CD4-positive, alpha-beta T cell treated with Interleukin-4 for 4 hours (primary cell): ENCODE results near the gene PCARE.
"Not testable (repeated sequence)": the region's sequence is repeated elsewhere in the genome, so short reads cannot be mapped to it uniquely, and the experiment has no call there.

Source experiments
- DNase-seq: peaks from one replicate; pipeline ENCODE4 v3.0.0-alpha.2; 2020

PCARE gene

DNA sequence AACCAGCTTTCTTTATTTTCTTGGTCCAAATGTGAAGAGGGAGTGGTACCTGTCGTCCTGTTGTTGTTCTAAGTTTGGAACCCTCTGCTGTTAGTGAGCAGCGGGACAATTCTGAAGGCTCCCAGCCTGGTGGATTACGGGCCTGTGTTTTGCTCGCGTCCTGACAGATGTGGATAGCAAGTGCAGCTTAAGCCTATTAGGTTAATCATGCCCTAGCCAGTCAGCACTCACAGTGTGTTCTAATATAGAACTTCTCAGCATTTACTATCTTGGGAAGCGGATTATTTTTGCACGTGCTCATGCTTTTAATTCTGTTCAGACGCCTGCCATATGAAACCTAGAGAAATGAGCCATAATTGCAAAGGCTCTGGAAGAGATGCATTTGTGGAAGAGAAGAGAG lies at the start of gene PCARE:
Gene PCARE, minus strand, starts transcription at position 113 of the 400 bp plus-strand sequence. CDS start 262 bp downstream, outside the sequence.
- no peak for DNase-seq

DNA sequence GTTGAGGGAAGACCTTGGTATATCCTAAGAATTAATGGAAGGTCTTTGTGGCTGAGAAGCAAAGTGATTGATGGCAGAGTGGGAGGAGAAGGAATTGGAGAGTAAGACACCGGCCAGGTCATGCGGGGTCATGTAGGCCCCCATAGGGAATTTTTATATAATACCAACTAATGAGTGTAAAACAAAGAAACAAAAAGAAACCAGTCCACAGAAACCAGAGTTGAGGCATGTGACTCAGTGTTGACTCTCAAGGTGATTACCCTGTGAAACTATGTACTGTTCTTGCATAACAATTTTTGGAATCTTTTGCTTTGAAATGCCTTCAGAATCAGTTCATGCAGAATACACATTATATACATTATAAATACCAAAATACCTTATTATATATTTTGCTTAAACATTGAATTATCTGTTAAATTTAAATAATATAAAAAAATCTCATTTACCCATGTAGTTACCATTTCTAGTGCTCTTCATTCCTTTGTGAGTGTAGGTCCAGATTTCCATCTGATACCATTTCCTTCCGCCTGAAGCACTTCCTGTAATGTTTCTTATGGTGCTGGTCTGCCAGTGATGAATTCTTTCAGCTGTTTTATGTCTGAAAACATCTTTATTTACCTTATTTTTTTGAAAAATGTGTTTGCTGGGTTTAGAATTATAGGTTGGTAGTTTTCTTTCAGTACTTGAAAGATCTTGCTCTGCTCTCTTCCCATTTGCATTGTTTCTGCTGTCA lies 49.5 kb upstream of the PCARE start:
- no peak for DNase-seq

DNA sequence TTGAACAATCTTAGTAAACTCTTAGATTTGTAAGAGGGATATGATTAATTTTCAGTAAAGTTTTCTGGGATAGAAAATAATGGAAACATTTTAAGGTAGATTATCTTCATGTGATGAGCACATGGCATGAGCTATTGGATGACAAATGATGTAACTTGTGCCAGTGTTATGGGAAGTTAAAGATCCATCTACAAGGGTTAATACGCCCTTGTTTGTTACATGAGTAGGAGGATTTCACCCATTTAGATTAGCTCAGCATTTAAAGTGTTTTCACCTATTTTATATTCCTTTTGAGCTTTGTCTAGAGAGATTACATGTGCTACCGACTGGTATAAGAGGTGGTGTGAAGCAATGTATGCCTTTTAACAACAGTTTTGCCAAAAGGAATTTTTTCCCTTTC lies 46.5 kb upstream of the PCARE start:
- DNase-seq, result no peak

DNA sequence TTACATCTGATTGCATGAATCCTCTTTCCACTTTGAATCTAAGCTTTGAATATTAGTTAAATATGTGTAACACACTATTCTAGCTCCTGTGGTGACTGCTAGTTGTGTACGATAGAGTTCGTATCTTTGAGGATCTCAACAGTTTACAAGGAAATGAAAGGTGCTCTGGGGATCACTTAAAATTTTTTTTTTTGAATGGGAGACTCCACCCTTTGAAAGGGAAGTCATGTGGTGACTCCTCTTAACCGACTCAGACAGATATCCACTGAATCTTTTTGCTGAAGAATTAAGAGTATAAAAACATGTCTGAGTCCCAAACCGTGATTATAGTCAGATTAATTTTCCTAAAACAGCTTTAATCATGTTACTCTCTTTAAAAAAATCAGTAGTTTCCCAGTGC lies 44.9 kb upstream of the PCARE start:
- peak; percentile 37 for DNase-seq

DNA sequence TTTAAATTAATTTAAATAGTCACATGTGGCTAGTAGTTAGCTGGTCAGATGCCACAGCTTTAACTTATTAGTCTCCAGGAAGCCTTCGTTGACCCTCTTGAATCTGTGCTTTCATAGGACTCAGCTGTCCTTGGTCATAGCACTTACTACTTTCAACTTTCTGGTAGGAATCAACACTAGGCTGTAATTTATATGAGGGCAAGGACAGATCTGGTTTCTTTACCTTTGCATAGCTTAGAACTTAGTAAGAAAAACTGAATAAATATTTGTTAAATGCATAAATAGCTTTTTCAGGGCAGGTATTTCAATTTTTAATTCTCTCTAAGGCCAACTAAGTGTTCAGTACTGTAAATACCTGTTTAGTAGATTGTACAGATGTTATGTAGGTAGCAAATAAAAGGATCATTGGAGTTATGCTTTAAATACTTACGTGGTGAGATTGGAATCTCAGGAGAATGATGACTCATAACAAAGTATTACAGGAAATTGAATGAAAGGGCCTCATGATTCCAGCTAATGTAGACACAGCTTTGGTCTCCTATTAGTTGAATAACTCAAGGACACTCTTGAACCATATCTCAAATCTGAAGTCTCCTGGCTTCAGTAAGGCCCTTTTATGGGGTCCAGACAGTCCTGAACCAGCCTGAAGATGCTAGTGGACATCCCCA lies 43.4 kb upstream of the PCARE start:
- DNase-seq, result no peak

DNA sequence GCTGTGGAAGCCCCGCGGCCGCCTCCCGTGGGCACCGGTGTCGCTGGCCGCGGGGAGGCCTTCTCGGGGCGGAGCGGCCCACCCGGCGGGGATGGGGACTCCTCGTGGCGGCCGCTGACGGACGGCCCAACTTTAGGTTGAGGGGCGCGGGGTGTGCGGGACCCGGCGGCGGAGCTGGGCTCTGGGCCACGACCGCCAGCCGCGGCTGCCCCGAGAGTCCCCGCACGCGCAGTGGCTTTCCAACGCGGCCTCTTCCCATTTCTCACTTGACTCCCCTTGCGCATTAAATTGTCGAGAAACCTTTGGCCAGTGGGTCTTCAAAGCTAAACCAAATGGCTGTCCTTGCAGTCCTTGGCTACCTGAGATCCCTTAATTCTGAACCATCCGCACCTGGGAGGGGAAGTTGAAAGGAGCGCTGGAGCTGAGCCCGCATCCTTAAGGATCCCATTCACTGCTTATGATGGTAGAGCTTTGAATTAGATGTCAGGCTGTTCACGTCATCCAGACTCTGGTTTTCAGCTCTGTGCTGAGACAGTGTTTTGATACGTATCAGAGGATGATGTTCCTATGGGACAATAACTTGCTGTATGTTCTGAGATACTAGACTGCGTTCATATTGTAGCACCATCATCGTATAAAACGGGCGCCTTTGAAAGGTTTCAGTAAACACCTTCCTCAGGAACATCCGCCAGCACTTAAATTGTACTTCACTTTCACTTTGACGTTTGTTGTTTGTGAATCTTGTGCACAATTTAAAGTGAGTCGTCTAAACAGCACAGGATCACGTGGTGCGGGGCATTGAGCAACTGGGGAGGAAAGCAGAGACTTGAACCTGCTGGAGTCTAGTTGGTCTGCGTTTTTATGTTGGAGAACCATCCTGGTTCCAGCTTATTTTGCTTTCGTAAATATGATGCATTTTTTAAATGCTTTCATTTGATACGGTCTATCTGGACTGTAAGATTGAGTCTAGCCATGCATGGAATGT lies 41.8 kb upstream of the PCARE start:
- peak; percentile 84 for DNase-seq

DNA sequence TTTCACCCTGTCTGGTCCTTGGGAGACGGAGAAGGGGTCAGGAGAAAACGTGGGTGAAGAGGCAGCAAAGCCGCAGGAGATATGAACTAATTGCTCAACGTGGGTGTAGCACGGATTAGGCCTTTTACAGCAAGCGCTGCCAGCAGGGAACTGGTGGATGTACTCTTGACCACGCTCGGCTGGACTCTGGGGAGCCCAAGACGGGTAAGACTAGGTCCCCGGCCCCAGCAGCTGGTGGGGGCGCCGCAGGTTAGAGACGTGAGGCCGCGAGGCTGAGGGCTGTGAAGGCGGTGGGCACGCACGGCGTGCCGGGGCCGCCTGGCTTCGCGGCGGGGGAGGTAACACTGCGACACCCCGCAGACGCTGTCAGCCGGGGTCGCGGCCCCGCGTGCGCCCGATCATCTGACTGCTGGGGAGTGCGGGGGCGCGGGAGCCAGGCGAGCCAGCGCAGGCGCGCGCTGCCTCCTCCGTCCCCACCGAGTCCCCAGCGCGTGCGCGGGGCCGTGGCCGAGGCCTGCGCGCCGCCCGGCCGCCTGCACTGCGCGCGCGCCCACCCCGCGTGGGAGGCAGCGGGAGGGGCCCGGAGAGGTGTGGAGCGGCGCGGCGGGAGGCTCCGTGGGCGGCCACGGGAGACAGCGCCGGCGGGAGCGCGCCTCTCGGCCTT lies 40.8 kb upstream of the PCARE start, which contains the start of gene CLIP4:
Gene CLIP4, plus strand, starts transcription at position 470 of the 664 bp plus-strand sequence. CDS start 5,974 bp downstream, outside the sequence.
- DNase-seq, result peak; percentile 55

DNA sequence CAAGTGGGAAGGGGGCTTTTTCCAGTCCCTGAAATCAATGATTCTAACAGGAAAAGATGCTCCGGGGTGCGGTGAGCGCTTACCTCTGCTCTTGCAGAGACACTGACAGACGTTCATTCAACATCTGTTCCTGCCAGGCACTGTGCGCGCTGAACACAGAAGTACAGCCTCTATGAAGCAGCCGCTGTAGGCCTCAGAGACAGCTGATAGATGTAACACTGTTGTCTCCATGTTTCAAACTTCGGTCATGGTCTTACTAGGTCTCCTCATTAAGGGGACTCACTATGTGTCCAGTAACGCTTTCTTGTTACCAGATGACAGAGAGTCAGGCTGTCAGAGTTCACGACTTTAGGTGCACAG lies 40.2 kb upstream of the PCARE start:
- no peak for DNase-seq

DNA sequence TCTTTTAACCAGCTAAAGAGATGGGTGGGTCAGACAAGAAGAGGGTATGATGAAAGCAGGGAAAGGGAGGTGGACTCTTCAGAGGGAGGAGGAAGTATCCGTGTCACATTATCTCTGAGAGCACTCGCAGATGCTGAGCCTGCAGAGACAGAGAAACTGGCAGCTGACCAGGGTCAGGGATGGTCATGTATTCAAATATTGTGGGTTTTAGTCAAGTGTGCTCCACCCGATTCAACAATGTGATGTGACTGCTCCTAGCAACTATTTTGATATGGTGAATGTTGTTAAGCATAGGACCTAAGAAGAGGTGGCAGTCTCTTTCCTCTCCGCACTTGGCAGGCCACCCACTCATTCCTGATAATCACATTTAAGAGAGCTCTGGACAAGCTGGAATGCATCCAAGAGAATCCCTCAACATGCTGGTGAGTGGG lies 39.6 kb upstream of the PCARE start:
- peak; percentile 15 for DNase-seq

DNA sequence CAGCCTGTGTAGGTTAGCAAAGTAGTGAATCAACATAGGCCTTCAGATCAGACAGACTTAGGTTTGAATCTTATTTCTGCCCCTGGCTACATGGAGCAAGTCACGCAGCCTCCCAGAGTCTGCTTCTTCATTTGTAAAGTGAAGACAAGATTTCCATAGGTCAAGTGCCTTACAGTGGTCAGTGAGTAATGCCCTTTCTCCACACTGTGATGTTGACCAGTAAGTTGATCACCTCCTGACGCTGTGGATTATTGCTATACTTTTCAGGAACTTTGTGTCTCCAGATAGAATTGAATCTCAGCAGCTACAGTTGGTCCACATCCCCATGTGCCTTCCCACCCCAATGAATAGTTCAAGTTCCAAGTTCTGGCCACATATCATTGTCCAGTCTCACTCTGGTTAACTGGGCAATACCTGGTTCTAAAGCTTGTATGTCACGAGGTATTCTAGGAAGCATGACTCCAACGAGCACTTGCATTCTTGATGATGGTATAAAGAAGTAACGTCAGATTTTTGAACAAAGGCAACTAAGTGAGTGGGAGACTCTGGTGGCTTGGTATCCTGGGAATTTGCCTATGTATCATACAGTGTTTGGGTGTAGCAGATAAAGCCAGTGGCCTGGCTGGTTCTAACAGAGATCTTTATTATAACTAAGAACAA lies 38.8 kb upstream of the PCARE start:
- no peak for DNase-seq

DNA sequence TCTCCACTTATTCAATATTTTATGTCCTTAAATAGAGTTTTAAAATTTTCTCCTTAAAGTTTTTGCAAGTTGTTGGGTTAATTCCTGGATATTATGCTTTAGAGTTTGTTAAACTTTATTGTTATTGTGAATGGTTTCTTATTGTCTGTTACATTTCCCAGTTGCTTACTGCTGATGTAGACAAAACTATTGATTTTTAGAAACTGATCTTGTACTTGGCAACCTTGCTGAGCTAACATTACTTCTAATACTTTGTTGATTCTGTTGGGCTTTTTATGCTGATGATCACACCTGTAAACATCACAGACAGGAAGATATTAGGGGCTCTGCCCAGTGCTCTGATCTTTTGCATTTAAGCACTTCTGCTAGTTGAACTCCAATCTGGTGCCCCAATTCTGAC lies 38.1 kb upstream of the PCARE start:
- DNase-seq, result no peak

DNA sequence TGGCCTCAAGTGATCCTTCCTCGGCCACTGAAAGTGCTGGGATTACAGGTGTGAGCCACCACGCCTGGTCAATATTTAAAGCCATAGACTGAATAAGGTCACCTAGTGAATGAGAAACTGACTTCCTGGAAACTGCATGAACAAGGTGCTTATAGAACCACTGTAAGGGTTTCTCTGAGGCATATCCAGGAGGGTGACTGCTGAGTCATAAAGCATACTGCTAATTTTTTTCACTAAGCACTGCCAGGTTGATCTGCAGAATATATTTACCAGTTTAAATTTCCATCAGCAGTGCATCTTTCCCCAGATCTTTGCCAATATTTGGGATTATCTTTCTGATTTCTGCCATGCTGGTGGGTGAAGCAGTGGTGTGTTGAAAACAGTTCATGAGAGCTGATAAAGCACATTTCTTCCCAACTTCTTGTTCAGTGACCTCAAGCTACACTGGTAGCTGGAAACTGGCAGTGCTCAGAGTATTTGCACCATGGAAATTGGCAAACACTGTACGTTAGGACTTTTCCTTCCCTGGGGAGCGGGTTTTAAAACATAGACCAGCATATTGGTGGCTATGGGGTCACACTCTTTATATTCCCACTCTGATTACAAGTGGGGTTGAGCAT lies 36.7 kb upstream of the PCARE start:
- no peak for DNase-seq

DNA sequence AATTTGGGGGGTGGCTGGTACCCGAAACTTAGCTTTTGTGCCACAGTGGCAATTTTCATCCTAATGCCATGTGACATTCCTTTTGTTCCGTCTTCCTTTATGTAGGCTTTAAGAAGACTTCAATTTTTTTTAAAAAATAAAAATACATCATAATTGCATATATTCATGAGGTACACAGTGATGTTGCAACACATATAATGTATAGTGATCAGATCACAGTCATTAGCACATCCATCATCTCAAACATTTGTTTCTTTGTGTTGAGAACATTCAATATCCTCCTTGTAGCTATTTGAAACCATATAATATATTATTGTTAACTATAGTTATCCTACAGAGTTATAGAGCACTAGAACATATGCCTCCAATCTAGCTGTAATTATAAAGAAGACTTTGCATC lies 34.9 kb upstream of the PCARE start:
- DNase-seq, result no peak

DNA sequence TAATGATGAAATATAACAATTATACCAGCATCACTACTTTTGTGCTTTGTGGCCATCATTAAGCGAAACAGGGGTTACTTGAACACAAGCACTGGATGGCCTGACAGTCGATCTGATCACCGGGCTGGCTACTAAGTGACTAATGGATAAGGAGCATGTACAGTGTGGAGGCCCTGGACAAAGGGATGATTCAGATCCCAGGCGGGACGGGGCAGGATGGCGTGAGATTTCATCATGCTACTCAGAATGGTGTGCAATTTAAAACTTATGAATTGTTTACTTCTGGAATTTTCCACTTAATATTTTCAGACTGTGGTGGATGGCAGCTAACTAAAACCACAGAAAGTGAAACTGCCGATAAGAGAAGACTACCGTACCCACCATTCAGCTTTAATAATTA lies 33.9 kb upstream of the PCARE start:
- DNase-seq, result no peak

DNA sequence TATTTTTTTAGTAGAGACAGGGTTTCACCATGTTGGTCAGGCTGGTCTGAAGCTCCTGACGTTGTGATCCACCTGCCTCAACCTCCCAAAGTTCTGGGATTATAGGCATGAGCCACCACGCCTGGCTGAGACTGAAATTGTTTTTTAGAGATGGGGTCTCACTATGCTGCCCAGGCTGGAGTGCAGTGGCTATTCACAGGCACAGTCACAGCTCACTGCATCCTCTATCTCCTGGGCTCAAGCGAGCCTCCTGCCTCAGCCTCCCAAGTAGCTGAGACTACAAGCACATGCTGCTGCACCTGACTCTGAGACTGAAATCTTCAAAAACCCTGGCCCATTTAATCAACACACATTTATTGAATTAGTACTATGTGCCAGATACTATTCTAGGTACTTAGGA lies 33.2 kb upstream of the PCARE start:
- DNase-seq, result not testable (repeated sequence)

DNA sequence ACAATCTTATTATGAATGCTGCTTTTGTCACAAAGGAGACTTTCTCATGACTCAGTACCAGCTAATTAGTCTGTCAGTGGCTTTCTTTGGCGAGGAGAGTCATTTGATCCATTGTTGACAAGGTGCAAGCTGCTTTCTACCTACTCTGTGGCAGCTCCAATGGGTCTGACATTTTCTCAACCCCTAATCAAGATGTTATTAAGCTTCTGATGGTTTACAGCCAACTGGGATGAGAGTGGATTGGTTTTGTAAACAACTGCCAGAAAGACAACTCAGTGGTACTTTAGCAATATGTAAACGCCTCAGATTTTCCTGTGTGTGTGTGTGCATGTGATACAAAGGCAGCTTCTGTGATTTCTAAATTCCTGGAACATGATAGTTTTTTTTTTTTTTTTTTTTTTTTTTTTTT lies 32.7 kb upstream of the PCARE start:
- no peak for DNase-seq

DNA sequence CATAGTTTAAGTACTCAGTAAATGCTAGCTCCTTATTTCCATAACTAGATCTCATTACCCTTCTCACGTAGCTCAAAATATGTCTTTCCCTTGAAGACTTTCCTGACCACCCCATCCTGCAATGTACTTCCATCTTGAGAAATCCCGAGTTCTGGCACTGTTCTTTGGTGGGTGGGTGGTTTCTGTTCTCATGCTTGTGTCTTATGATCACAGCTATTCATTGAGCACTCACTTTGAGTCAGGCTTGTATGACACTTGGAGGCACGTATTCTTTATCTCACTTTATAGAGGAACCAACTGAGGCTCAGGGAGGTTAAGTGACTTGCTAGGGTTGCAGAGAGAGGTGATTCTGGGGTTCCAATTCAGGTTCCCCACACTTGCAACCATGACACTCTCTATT lies 31.9 kb upstream of the PCARE start:
- no peak for DNase-seq

DNA sequence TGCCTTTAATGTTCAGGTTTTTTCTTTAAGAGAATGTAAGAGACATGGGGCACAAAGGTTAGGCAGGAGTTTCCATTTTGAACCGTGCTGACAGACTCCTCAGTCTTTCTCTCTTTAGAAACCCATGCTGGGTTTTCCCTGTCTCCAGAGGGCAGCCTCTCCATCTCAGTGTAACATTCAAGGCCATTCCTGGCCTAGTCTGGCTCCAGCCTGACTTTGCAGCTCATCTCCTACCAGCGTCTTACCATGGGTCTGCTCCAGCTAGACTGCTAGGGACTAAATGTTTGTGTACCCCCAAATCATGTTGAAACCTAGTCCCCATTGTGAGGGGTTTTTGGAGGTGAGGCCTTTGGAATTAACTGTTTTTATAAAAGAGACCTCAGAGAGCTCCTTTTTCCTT lies 31.1 kb upstream of the PCARE start:
- DNase-seq, result no peak

DNA sequence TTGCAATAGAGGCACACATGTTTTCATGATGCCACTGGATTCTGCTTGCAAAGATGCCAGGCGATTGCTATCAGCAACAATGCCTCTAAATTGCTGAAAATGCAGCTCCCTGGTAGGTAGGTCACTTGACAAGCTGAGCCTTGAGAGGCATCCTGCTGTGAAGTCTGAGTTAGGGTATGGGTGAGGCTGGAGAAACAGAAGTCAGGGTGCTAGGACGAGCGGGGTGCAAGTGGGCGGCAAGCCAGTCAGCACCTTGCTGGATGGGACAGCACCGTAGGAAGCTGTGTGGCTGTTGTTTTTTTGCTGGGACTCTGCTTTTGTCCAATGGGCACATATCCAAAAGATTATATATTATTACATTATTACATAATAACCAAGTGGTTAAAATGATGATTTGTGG lies 30.4 kb upstream of the PCARE start:
- no peak for DNase-seq

DNA sequence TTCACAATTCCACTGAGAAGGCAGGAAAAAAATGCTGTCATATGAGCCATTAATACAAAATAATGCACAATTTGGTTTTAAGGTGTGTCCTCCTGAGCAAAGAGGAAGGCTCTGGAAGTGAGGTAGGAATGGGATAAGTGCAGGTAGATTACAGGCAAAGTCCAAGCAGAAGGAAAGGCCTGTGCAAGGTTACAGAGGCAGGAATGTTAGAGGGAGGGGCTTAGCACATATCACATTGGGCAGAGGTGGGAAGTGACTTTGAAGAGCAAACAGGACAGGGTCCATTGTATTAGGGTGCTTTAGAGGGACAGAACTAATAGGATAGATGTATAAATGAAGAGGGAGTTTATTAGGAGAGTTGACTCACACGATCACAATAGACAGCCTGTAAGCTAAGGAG lies 26.2 kb upstream of the PCARE start:
- DNase-seq, result no peak

DNA sequence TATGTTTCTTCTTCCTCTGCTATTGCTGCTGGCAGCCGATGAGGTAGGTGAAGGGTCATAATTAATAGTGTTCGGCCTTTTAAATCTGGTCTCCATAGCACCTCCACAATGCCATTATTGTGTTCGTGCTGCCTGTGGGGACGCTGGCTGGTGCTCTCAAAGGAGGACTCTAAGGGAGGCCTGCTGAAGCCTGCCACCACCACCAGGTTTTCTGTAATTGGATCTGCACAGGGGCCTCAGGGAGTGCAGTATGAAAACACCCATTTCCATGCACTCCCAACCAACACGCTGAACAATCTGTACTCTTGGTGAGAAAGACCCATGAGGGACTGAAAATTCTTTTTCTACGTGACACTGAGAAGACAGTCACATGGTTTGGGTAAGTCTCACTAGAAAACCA lies 23.2 kb upstream of the PCARE start:
- DNase-seq, result no peak

DNA sequence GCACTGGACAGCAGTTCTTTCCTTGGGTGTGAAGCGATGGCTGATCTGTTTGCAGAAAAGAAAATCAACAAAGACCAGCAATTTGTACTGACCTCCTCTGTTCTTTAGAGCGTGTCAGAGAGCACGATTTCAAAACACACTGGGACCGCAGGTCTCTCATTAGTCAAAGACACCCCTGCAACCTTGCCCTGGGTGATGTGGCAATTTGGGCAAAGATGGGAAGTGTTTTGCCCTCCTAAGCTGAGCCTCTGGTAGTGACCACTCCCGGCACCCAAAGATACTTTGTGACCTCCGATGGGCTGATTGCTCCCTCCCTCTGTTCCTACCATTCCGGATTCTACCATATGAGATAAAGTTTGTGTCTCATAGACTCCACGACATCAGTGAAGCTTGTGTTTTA lies 22.6 kb upstream of the PCARE start:
- DNase-seq, result no peak
